ENCODE measurements around the gene HRC. TPM values are rescaled to one million over a fixed set of nuclear protein-coding genes. Genes with fewer than 3 reads are reported as not detected.

HRC gene
- total and polyA plus RNA-seq, 2 donors (not counting 3 experiments of a cell fraction or from before 2014, with no cell fraction given), result not detected

DNA sequence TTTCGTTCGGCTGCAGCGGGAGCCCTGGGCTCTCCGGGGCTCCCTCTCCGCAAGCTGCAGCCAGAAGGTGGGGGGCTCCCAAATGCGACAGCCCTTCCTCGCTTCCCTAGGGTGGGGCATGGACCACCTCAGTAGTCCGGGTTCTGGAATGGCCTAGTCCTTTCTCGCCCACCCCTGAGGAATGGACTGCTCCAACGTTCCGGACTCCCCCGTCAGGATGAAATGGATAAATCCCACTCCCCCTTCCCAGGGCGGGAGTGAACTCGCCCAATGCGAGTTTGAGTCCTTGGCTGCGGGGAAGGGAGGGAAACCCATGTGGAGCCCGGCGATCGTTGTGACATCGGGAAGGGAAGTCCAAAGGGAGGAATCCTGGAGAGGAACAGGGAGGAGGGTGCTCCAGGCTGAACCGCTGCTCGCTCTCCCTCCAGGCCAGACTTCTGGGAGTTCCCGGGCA, 5.5 kb downstream of the HRC start:
- Histone ChIP-seq H3K27ac (ENCODE audit: insufficient read depth, low read depth, low read length) (peak overlapping the region; percentile 42), H3K36me3 (ENCODE audit: control insufficient read depth in 2 of 2, extremely low read depth in 1 of 2, insufficient read depth in 2 of 2, low read length in 2 of 2) (no peaks in the 10 kb centered on the region), H4K20me1 (replicated peaks; ENCODE audit: control insufficient read depth, extremely low read depth, insufficient read depth, low read length) (no peaks in the 10 kb centered on the region), H2AFZ (ENCODE audit: low read depth, low read length) (peak overlapping the region; percentile 90), H3K79me2 (ENCODE audit: control insufficient read depth, insufficient read depth, low read length) (no peaks in the 10 kb centered on the region), H3K9me3 (replicated peaks; ENCODE audit: control insufficient read depth, insufficient read depth, low read length) (no peaks in the 10 kb centered on the region), H3K4me3 (replicated peaks in 1 of 3; ENCODE audit: insufficient read depth in 1 of 3, low read depth in 1 of 3, low read length in 3 of 3) (peak overlapping the region; percentile 31 to 73 (median 61)), H3K27me3 (ENCODE audit: control insufficient read depth in 2 of 2, insufficient read depth in 2 of 2, low read length in 2 of 2) (peaks cover 2 to 5% of the 10 kb centered on the region in 2 experiments), H3K4me1 (ENCODE audit: control insufficient read depth, extremely low read depth, insufficient read depth, low read length) (peaks cover 28% of the 10 kb centered on the region), H3K4me2 (ENCODE audit: insufficient read depth, low read length) (peak overlapping the region; percentile 95), H3K9ac (replicated peaks; ENCODE audit: extremely low read depth, insufficient read depth, low read length) (peak overlapping the region; percentile 50), H3K9me1 (replicated peaks; ENCODE audit: control insufficient read depth, extremely low read depth, insufficient read depth, low read length) (no peaks in the 10 kb centered on the region)
- intact Hi-C loops (cut with micrococcal nuclease) (loop anchor here (1.0 to 10.0 kb wide), 5 partner anchors 8 to 155 kb away; partner anchors contain the start of genes C19orf73, GYS1, PPFIA3 and RUVBL2), dilution Hi-C loops (cut with MboI; ENCODE audit: extremely low pct_ligation_motif_present, low sequenced_read_pairs) (no loop called here)
- ChIA-PET CTCF (interaction anchor here (0.6 to 4.1 kb wide), 10 partner anchors 11 to 151 kb away, joined by 4 to 56 read pairs (median 7); no protein-coding TSS in a partner anchor), POLR2A (no interaction called here)
- BruUV-seq (replicated peaks), result TSS peak; percentile 31
- peak; percentile 22 for TF ChIP-seq POLR2AphosphoS5 (IDR thresholded peaks at IDR 0.05; ENCODE audit: insufficient read depth, low read depth, low read length)
- TF ChIP-seq GATA2 (IDR thresholded peaks at IDR 0.05; ENCODE audit: insufficient read depth, insufficient read length, low read depth, low read length), result no peak
- TF ChIP-seq POLR2A (IDR thresholded peaks at IDR 0.05; ENCODE audit: low read depth, low read length), result peak; percentile 14
- DNase-seq (ENCODE audit: low read depth, low spot score), result peak; percentile 75
- FAIRE-seq, result no peak

DNA sequence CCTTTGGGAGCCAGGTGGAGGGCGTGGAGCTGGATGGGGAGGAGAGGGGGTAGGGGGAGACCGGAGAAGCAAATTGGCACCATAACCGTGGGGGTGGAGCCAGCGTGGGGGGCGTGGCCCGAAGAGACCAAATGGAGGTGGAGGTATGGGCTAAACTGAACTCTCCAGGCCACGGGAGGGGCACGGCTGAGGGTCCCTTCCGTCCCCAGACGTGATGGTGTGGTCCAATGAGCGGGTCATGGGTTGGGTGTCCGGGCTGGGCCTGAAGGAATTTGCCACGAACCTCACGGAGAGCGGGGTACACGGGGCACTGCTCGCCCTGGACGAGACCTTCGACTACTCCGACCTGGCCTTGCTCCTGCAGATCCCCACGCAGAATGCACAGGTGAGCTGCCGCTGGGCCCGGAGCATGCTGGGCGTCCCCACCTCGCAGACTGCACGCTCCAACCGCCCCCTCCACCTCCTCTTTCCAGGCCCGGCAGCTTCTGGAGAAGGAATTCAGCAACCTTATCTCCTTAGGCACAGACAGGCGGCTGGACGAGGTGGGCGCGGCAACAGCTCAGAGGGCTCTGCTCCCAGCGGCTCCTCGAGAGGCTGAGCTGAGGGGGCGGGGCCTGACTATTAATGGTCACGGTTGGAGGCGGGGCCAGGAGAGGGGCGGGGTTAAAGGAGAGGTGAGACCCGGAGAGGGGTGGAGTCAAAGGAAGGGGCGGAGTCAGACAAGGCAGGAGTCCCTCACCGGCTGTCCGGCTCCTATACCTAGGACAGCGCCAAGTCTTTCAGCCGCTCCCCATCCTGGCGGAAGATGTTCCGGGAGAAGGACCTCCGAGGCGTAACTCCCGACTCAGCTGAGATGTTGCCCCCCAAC, 6.2 kb downstream of the HRC start:
- Histone ChIP-seq H3K36me3 (ENCODE audit: control insufficient read depth in 2 of 2, extremely low read depth in 1 of 2, insufficient read depth in 2 of 2, low read length in 2 of 2) (no peaks in the 10 kb centered on the region), H3K27ac (ENCODE audit: insufficient read depth, low read depth, low read length) (no peak overlapping the region), H3K9ac (replicated peaks; ENCODE audit: extremely low read depth, insufficient read depth, low read length) (no peak overlapping the region), H4K20me1 (replicated peaks; ENCODE audit: control insufficient read depth, extremely low read depth, insufficient read depth, low read length) (no peaks in the 10 kb centered on the region), H3K4me3 (replicated peaks in 1 of 3; ENCODE audit: insufficient read depth in 1 of 3, low read depth in 1 of 3, low read length in 3 of 3) (peak overlapping the region; percentile 31 to 73 (median 61)), H3K27me3 (ENCODE audit: control insufficient read depth in 2 of 2, insufficient read depth in 2 of 2, low read length in 2 of 2) (peaks cover 2 to 5% of the 10 kb centered on the region in 2 experiments), H3K4me2 (ENCODE audit: insufficient read depth, low read length) (peak overlapping the region; percentile 95), H3K9me1 (replicated peaks; ENCODE audit: control insufficient read depth, extremely low read depth, insufficient read depth, low read length) (no peaks in the 10 kb centered on the region), H3K9me3 (replicated peaks; ENCODE audit: control insufficient read depth, insufficient read depth, low read length) (no peaks in the 10 kb centered on the region), H3K79me2 (ENCODE audit: control insufficient read depth, insufficient read depth, low read length) (no peaks in the 10 kb centered on the region), H2AFZ (ENCODE audit: low read depth, low read length) (peak overlapping the region; percentile 90), H3K4me1 (ENCODE audit: control insufficient read depth, extremely low read depth, insufficient read depth, low read length) (peaks cover 28% of the 10 kb centered on the region)
- FAIRE-seq (peak; percentile 93), DNase-seq (ENCODE audit: low read depth, low spot score) (peak; percentile 91)
- ChIA-PET POLR2A (interaction anchor here (1.1 kb wide), 1 partner anchor 51 kb away, joined by 3 read pairs; no protein-coding TSS in a partner anchor), CTCF (interaction anchor here (0.6 to 4.1 kb wide), 12 partner anchors 10 to 151 kb away, joined by 3 to 56 read pairs (median 6); partner anchors contain the start of gene LIN7B)
- BruUV-seq (replicated peaks), result no TSS peak
- dilution Hi-C loops (cut with MboI; ENCODE audit: extremely low pct_ligation_motif_present, low sequenced_read_pairs), result no loop called here
- TF ChIP-seq POLR2AphosphoS5 (IDR thresholded peaks at IDR 0.05; ENCODE audit: insufficient read depth, low read depth, low read length), result no peak
- TF ChIP-seq, protein P1, sequence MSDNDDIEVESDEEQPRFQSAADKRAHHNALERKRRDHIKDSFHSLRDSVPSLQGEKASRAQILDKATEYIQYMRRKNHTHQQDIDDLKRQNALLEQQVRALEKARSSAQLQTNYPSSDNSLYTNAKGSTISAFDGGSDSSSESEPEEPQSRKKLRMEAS (IDR thresholded peaks at IDR 0.05; ENCODE audit: insufficient read depth, insufficient read length), result no peak
- intact Hi-C loops (cut with micrococcal nuclease), result loop anchor here (1.0 kb wide), 2 partner anchors 8 to 30 kb away; partner anchors contain the start of genes C19orf73, PPFIA3 and TRPM4

All from endothelial cell of umbilical vein (primary cell).